ENCODE data around the gene WNT9B. TPM values are rescaled to one million over a fixed set of nuclear protein-coding genes. Genes with fewer than 3 reads are reported as not detected.
A peak's percentile ranks its signal among the peaks of the same experiment; 100 is the strongest.

The WNT9B gene
- polyA plus RNA-seq, 1 donor from 2014 or later: not detected

DNA sequence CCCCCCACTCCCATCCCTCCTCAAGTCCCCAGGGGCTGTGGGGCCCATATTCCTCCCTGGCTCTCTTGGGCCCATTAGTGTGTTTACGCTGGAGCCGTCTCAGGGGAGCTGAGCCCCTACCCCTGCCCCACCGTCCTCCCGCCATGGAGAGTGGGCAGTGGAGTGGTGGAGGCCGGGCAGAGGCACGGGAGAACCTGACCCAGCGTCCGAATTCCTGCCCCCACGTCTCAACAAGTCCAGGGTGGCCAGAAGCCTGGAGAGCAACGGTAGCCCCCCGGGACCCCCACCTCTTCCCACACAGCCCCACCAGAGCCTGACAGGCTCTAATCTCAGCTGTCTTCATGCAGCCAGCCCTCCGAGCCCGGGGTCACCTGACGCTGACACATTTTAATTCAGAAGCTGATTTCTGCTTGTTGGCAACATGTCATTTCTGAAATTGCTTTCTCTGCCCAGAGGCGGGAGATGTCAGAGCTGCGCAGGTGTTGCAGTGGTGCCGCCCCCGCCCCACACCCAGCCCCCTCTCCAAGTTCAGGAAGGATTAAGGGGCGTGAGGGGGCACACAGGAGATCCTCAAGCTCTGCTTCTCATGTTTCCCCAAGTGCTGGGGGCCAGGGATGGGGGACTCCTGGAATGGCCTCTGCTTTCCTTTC lies 32.6 kb downstream of the WNT9B start:
- no peaks in the 10 kb centered on the region for H3K9me2 ChIP-seq (ENCODE audit: insufficient read depth, low read length)
- peak overlapping the region; percentile 45 for H3K27ac ChIP-seq (ENCODE audit: low read length)
- no peaks in the 10 kb centered on the region for H3K36me3 ChIP-seq (ENCODE audit: insufficient read depth, low read length)
- peak overlapping the region; percentile 33 for H3K4me3 ChIP-seq (ENCODE audit: low read length)
- H3K4me2 ChIP-seq (ENCODE audit: low read length): no peak overlapping the region
- H3K27me3 ChIP-seq (ENCODE audit: insufficient read depth, low read depth, low read length): no peaks in the 10 kb centered on the region
- TF ChIP-seq POLR2AphosphoS5 (IDR thresholded peaks at IDR 0.05) (no peak), EP300 (conservative IDR thresholded peaks at IDR 0.05; ENCODE audit: poor library complexity, severe bottlenecking) (no peak), EZH2 (IDR thresholded peaks at IDR 0.05; ENCODE audit: borderline replicate concordance, insufficient read depth, low read length, poor library complexity, severe bottlenecking) (no peak)
- H4K20me1 ChIP-seq (ENCODE audit: insufficient read depth): no peaks in the 10 kb centered on the region
- peak overlapping the region; percentile 38 for H3K9ac ChIP-seq (ENCODE audit: low read length)
- H3K9me3 ChIP-seq (ENCODE audit: low read length): no peaks in the 10 kb centered on the region
- no peaks in the 10 kb centered on the region for H3K79me2 ChIP-seq (replicated peaks; ENCODE audit: insufficient read depth, low read length)
- H3F3A ChIP-seq (ENCODE audit: insufficient read depth, low read length, poor library complexity, severe bottlenecking): no peaks in the 10 kb centered on the region
- no peak overlapping the region for H2AFZ ChIP-seq (ENCODE audit: low read depth, low read length)

DNA sequence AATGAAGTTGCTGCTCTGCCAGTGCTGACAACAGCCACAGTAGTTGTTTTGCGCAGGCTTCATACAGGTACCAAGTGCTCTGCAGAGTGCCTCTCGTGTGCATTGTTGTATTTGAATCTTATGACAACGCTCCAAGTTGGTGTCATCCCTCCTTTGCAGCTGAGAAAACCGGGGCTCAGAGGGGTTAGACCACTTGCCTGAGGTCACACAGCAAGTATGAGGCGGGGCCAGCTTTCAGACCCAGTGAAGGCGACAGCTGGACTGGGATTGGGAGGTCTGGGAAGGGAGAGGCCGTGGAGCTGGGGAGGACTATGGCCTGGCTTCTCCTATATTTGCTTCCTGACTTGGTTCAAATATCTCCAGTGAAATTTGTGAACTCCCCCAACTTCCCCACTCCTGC lies 33.2 kb downstream of the WNT9B start:
- Histone ChIP-seq H3K9me3 (ENCODE audit: low read length) (no peaks in the 10 kb centered on the region), H3K9me2 (ENCODE audit: insufficient read depth, low read length) (no peaks in the 10 kb centered on the region), H2AFZ (ENCODE audit: low read depth, low read length) (no peak overlapping the region), H3K27ac (ENCODE audit: low read length) (peak overlapping the region; percentile 45), H3K27me3 (ENCODE audit: insufficient read depth, low read depth, low read length) (no peaks in the 10 kb centered on the region), H3F3A (ENCODE audit: insufficient read depth, low read length, poor library complexity, severe bottlenecking) (no peaks in the 10 kb centered on the region), H4K20me1 (ENCODE audit: insufficient read depth) (no peaks in the 10 kb centered on the region), H3K4me3 (ENCODE audit: low read length) (peak overlapping the region; percentile 33), H3K4me2 (ENCODE audit: low read length) (no peak overlapping the region), H3K36me3 (ENCODE audit: insufficient read depth, low read length) (no peaks in the 10 kb centered on the region), H3K79me2 (replicated peaks; ENCODE audit: insufficient read depth, low read length) (no peaks in the 10 kb centered on the region), H3K9ac (ENCODE audit: low read length) (no peak overlapping the region)
- TF ChIP-seq SMC3 (conservative IDR thresholded peaks at IDR 0.05; ENCODE audit: poor library complexity) (no peak), EP300 (conservative IDR thresholded peaks at IDR 0.05; ENCODE audit: poor library complexity, severe bottlenecking) (no peak), MXI1 (conservative IDR thresholded peaks at IDR 0.05; ENCODE audit: poor library complexity, severe bottlenecking) (no peak), TAF1 (IDR thresholded peaks at IDR 0.05; ENCODE audit: low read depth) (no peak), EZH2 (IDR thresholded peaks at IDR 0.05; ENCODE audit: borderline replicate concordance, insufficient read depth, low read length, poor library complexity, severe bottlenecking) (no peak), POLR2AphosphoS5 (IDR thresholded peaks at IDR 0.05) (no peak), RAD21 (conservative IDR thresholded peaks at IDR 0.05) (no peak)
- TF ChIP-seq, protein P1, sequence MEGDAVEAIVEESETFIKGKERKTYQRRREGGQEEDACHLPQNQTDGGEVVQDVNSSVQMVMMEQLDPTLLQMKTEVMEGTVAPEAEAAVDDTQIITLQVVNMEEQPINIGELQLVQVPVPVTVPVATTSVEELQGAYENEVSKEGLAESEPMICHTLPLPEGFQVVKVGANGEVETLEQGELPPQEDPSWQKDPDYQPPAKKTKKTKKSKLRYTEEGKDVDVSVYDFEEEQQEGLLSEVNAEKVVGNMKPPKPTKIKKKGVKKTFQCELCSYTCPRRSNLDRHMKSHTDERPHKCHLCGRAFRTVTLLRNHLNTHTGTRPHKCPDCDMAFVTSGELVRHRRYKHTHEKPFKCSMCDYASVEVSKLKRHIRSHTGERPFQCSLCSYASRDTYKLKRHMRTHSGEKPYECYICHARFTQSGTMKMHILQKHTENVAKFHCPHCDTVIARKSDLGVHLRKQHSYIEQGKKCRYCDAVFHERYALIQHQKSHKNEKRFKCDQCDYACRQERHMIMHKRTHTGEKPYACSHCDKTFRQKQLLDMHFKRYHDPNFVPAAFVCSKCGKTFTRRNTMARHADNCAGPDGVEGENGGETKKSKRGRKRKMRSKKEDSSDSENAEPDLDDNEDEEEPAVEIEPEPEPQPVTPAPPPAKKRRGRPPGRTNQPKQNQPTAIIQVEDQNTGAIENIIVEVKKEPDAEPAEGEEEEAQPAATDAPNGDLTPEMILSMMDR (IDR thresholded peaks at IDR 0.05; ENCODE audit: poor library complexity, severe bottlenecking): no peak
- TF ChIP-seq, protein P2, sequence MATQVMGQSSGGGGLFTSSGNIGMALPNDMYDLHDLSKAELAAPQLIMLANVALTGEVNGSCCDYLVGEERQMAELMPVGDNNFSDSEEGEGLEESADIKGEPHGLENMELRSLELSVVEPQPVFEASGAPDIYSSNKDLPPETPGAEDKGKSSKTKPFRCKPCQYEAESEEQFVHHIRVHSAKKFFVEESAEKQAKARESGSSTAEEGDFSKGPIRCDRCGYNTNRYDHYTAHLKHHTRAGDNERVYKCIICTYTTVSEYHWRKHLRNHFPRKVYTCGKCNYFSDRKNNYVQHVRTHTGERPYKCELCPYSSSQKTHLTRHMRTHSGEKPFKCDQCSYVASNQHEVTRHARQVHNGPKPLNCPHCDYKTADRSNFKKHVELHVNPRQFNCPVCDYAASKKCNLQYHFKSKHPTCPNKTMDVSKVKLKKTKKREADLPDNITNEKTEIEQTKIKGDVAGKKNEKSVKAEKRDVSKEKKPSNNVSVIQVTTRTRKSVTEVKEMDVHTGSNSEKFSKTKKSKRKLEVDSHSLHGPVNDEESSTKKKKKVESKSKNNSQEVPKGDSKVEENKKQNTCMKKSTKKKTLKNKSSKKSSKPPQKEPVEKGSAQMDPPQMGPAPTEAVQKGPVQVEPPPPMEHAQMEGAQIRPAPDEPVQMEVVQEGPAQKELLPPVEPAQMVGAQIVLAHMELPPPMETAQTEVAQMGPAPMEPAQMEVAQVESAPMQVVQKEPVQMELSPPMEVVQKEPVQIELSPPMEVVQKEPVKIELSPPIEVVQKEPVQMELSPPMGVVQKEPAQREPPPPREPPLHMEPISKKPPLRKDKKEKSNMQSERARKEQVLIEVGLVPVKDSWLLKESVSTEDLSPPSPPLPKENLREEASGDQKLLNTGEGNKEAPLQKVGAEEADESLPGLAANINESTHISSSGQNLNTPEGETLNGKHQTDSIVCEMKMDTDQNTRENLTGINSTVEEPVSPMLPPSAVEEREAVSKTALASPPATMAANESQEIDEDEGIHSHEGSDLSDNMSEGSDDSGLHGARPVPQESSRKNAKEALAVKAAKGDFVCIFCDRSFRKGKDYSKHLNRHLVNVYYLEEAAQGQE (IDR thresholded peaks at IDR 0.05; ENCODE audit: borderline replicate concordance): no peak
